GM12875 (cell line): ENCODE data around the gene PTPRM.

Experiments used
- H3K4me3 ChIP-seq: one replicate; pipeline ENCODE4 v1.5.1; 2011; ENCODE audit warnings: low read depth, low read length, control low read depth
- TF ChIP-seq, protein P1 (sequence below): IDR thresholded peaks from 2 replicates; pipeline ENCODE4 v1.5.1; 2011; ENCODE audit warnings: low read depth, mild to moderate bottlenecking, control low read depth, inconsistent platforms, low read length, moderate library complexity, borderline replicate concordance; ENCODE audit not compliant: insufficient read depth

PTPRM gene

DNA sequence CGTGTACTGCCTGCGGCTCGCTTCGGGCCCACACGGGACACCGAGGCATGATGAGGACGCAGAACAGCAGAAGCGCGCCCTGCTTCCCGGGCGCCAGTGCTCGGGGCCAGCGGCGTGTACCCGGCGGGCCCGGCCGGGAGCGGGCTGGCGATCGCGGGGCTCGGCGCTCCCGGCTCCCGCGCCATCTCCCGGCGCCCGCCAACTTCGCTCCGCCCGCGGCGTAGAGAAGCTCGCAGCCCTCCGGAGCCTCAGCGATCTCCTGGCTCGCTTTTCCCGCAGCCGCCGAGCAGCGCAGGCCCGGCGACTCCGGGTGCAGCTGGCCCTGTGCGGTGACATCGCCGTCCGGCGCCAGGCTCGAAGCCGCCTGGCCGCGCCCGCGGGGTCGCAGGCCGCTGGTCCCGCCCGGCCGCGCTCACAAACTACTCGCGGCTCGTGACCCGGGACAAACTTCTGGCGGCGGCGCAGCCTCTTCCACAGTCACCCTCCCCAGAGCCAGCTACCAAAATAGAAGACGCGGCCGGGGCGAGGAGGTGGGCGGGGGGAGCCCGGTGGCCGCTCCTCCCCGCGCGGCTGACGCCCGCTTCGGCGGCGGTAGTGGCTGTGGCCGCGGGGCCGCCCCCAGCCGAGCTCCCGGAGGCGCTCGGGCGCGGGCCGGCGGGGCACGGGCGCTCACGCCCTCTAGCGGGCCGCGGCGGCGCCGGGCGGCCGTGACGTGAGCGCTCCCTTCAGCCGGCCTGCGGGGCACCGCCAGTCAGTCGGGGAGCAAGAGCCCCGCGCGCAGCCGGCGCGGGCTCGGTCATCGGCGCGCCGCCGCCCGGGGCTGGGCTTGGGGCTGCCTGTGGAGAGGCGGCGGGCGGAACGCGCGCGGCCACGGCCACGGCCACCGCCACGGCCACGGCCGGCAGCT, at the start of gene PTPRM:
TSS of gene PTPRM (plus strand) at position 750 of the 907 bp plus-strand sequence. CDS start 503 bp downstream, outside the sequence.
- TF ChIP-seq, protein P1, sequence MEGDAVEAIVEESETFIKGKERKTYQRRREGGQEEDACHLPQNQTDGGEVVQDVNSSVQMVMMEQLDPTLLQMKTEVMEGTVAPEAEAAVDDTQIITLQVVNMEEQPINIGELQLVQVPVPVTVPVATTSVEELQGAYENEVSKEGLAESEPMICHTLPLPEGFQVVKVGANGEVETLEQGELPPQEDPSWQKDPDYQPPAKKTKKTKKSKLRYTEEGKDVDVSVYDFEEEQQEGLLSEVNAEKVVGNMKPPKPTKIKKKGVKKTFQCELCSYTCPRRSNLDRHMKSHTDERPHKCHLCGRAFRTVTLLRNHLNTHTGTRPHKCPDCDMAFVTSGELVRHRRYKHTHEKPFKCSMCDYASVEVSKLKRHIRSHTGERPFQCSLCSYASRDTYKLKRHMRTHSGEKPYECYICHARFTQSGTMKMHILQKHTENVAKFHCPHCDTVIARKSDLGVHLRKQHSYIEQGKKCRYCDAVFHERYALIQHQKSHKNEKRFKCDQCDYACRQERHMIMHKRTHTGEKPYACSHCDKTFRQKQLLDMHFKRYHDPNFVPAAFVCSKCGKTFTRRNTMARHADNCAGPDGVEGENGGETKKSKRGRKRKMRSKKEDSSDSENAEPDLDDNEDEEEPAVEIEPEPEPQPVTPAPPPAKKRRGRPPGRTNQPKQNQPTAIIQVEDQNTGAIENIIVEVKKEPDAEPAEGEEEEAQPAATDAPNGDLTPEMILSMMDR: peak; percentile 33; the same call in 1 of the 2 replicates
- H3K4me3 ChIP-seq: no peak within 1 kb of the TSS

DNA sequence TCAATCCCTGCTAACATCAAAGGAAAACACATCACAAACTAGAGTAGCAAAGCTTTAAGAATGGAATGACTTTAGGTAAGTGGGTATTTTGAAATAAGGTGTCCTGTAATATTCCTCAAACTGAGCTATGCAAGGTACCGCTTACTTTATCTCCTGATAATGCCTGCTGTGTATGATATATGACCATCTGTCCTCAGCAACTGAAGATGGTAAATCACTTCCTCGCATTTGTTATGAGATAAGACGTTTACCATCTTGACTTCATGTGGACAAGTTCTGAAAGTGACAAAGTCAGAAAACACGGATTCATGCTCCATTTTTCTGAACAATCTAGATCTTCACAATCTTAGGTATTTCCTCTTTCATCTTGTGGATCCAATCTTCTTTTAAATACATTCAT, 49.3 kb upstream of the PTPRM start:
- no peak overlapping the region for H3K4me3 ChIP-seq
- TF ChIP-seq, protein P1: no peak

DNA sequence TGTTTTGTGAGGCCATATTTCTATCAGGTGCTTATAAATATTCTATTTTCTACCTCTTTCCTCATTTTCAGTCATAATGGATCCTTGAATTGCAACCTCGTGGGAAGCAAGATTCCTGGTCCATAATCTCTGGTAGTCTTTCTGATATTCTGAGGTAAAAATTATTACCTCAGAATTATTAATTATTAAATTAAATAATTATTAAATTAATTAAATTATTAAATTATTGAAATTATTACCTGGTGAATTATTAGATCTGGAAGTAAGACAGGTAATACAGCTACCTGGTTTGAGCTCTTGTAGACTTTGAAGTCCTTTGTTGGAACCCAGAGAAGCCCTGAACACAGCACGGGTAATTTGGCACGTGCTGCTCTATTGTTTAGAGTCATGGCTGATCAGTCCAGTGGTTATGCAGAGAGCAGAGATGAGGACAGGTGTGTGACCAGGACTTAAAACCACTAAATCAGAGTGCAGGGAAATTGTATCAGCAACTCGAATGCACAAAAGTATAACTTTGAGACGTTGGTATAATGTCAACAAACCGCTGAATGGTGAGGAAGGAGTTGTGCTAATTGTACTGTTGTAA, 46.8 kb upstream of the PTPRM start:
- TF ChIP-seq, protein P1: no peak

DNA sequence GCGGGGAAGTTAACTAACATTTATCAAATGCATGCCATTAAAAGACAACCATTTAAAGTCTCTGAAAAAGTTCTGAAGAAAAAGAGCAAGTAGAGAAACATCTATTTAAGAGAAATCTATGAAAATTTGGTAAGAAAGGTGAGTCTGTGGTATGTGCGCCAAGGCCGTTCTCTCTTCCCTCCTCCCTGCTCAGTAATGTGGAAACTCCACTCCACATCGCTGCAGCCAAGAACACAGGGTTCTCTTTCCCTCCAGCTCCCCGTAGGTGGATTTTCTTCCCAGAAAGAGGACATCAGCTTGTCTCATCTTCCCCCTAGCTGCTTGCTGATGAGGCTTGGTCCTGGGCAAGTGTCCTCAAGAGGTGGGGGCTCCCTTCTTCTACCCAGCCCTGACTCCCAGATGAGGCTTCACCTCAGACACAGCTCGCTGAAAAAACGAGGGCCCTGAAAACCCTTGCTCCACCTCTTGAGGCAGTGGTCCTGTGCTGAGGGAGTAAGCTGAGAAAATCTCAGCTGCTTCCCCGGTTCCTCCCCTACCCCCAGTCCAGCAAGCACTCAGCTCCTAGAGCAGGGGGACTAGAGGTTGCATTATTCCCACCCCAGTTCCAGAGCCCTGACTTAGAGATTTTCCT, 45.8 kb upstream of the PTPRM start:
- no peak overlapping the region for H3K4me3 ChIP-seq
- TF ChIP-seq, protein P1: no peak

More for the DNA sequence above, 46.8 kb upstream of the PTPRM start:
- no peak overlapping the region for H3K4me3 ChIP-seq

DNA sequence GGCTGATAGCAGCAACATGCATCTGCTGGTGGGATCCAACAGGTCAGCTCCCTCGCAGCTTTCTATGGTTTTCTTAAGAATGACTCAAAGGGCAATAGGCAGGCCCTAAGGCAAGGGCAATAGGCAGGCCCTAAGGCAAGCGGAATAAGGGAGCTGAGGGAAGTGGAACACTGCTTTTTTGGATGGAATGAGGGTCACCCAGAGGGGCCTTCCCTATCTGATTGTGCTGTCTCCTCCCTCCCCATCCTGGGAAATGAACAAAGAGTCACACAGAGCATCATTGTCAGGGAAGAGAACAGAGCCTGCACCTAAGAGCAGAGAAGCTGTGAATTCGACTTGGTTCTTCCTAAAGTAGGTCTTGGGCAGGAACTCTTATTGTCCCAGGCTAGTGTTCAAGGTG, 43.3 kb upstream of the PTPRM start:
- TF ChIP-seq, protein P1: no peak
- H3K4me3 ChIP-seq: no peak overlapping the region

DNA sequence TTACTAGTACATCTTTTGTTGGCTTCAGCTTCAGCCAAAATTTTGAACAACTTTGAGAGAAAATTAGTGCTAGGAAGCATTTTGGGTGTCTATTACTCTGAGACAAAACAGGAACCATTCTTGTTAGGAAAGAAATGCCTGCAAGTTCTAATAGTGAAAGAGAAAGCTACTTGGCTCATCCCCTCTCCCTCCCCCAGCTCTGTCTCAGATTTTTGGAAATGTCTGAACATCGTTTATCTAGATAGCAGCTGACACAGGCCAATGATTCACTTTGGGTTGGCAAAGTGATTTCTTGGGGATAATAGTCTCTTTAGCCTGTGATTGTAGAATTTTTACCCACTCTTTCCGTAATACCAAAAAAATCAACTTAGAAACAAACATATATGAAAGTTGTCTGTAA, 42.3 kb upstream of the PTPRM start:
- TF ChIP-seq, protein P1: no peak

More for the DNA sequence above, 42.3 kb upstream of the PTPRM start:
- H3K4me3 ChIP-seq: no peak overlapping the region
